A673 (cell line): Measurements from ENCODE around the gene EFCAB6. TPM values are rescaled to one million over a fixed set of nuclear protein-coding genes. Genes with fewer than 3 reads are reported as not detected.

Experiments used
- BruUV-seq: library from RNA; stranded (reverse); fragments of 400-500 nt; replicated peaks from 2 replicates; lab custom pipeline; 2021; lab: Mats Ljungman, UMichigan
- CTCF ChIA-PET: fragments of 300-600 bp; sonication (Branson Sonifier 250); formaldehyde crosslinking; loops from one replicate; lab custom pipeline; 2022; ENCODE audit warnings: antibody characterized with exemption; lab: Charles Lee
- POLR2A ChIA-PET: fragments of 300-600 bp; sonication (Branson Sonifier 250); formaldehyde crosslinking; loops from one replicate; lab custom pipeline; 2022; ENCODE audit warnings: antibody characterized with exemption; ENCODE audit not compliant: low non-redundant PET; lab: Charles Lee
- DNase-seq: peaks from one replicate; pipeline ENCODE4 v3.0.0-alpha.2; 2015; ENCODE audit warnings: low spot score
- H3K27ac ChIP-seq: fragments of 200-600 bp; sonication (generic); 2 replicates; pipeline ENCODE4 v1.5.1; 2016; ENCODE audit warnings: mixed run types, low read depth, mild to moderate bottlenecking, mixed read lengths, antibody characterized with exemption, low read length; ENCODE audit not compliant: poor library complexity, severe bottlenecking
- H3K27me3 ChIP-seq: fragments of 200-600 bp; sonication (generic); replicated peaks from 2 replicates; pipeline ENCODE4 v1.6.1; 2017; ENCODE audit warnings: mixed run types, low read depth, mild to moderate bottlenecking, mixed read lengths, antibody characterized with exemption, low read length; ENCODE audit not compliant: insufficient read depth, poor library complexity
- H3K36me3 ChIP-seq: fragments of 200-600 bp; sonication (generic); 2 replicates; pipeline ENCODE4 v1.6.1; 2016; ENCODE audit warnings: mixed run types, mild to moderate bottlenecking, mixed read lengths, antibody characterized with exemption, low read length; ENCODE audit not compliant: insufficient read depth, poor library complexity, severe bottlenecking
- H3K4me1 ChIP-seq: fragments of 200-600 bp; sonication (generic); 2 replicates; pipeline ENCODE4 v1.6.1; 2017; ENCODE audit warnings: mixed run types, mild to moderate bottlenecking, mixed read lengths, antibody characterized with exemption, low read length; ENCODE audit not compliant: insufficient read depth, poor library complexity, severe bottlenecking
- H3K4me3 ChIP-seq: fragments of 200-600 bp; sonication (generic); 2 replicates; pipeline ENCODE4 v1.5.1; 2016; ENCODE audit warnings: low read depth, mixed run types, mild to moderate bottlenecking, mixed read lengths, low read length; ENCODE audit not compliant: poor library complexity, severe bottlenecking
- H3K9me3 ChIP-seq: fragments of 200-600 bp; sonication (generic); 2 replicates; pipeline ENCODE4 v1.6.1; 2016; ENCODE audit warnings: mixed run types, low read depth, mild to moderate bottlenecking, mixed read lengths, antibody characterized with exemption, low read length; ENCODE audit not compliant: poor library complexity, severe bottlenecking
- CTCF ChIP-seq: fragments of 300-800, 200-600 bp; sonication (generic); conservative IDR thresholded peaks from 2 replicates; pipeline ENCODE4 v1.5.1; 2017; ENCODE audit warnings: low read depth, mild to moderate bottlenecking, antibody characterized with exemption, low read length, moderate library complexity, mixed read lengths
- EZH2 ChIP-seq: fragments of 200-600 bp; sonication (generic); IDR thresholded peaks from 2 replicates; pipeline ENCODE4 v1.6.1; 2017; ENCODE audit warnings: borderline replicate concordance, low read depth, mild to moderate bottlenecking, mixed read lengths, antibody characterized with exemption, low read length; ENCODE audit not compliant: poor library complexity, severe bottlenecking
- intact Hi-C: fragments of 100-400 bp; cut with micrococcal nuclease; formaldehyde crosslinking; loops from one replicate; pipeline ENCODE4 v1.10.0; 2022; ENCODE audit not compliant: unreplicated experiment
- total RNA-seq: library from RNA; stranded (reverse); gene quantifications from 2 replicates; pipeline ENCODE4 v1.2.3, GENCODE V29; 2021

EFCAB6 gene
- total RNA-seq, 1 experiment from 2014 or later, result 0.41 TPM

GRCh38 chr22:43554694-43555365 is 257.3 kb downstream of the EFCAB6 start:
- H3K4me3 ChIP-seq, result no peak overlapping the region
- ChIA-PET CTCF (no interaction called here), POLR2A (no interaction called here)
- intact Hi-C loops, result no loop called here
- no TSS peak for BruUV-seq
- no peak for TF ChIP-seq CTCF
- TF ChIP-seq EZH2, result no peak
- no peak overlapping the region for H3K27ac ChIP-seq
- H3K9me3 ChIP-seq, result peaks cover 2% of the 10 kb centered on the region
- no peaks in the 10 kb centered on the region for H3K36me3 ChIP-seq
- no peak for DNase-seq
- H3K27me3 ChIP-seq, result no peaks in the 10 kb centered on the region
- H3K4me1 ChIP-seq, result no peaks in the 10 kb centered on the region

GRCh38 chr22:43554259-43554636 is 257.9 kb downstream of the EFCAB6 start:
- no peak for TF ChIP-seq CTCF
- no peak for TF ChIP-seq EZH2
- Histone ChIP-seq H3K36me3 (no peaks in the 10 kb centered on the region), H3K27ac (no peak overlapping the region), H3K4me3 (no peak overlapping the region), H3K27me3 (no peaks in the 10 kb centered on the region), H3K4me1 (peaks cover 3% of the 10 kb centered on the region), H3K9me3 (peaks cover 2% of the 10 kb centered on the region)
- BruUV-seq, result no TSS peak
- CTCF ChIA-PET, result no interaction called here
- POLR2A ChIA-PET, result no interaction called here
- DNase-seq, result no peak
- intact Hi-C loops, result no loop called here

- no peak overlapping the region for H3K27ac ChIP-seq
- peaks cover 9% of the 10 kb centered on the region for H3K4me1 ChIP-seq
- intact Hi-C loops, result no loop called here
- no peaks in the 10 kb centered on the region for H3K36me3 ChIP-seq
- no peak for TF ChIP-seq CTCF
- H3K27me3 ChIP-seq, result no peaks in the 10 kb centered on the region
- CTCF ChIA-PET, result no interaction called here
- peaks cover 2% of the 10 kb centered on the region for H3K9me3 ChIP-seq
- H3K4me3 ChIP-seq, result no peak overlapping the region
- POLR2A ChIA-PET, result no interaction called here
- DNase-seq, result no peak
- no TSS peak for BruUV-seq
These were observed 258.4 kb downstream of the EFCAB6 start for GRCh38 chr22:43553451-43554258.
